Measurements from ENCODE around the gene ING5.

The ING5 gene

DNA sequence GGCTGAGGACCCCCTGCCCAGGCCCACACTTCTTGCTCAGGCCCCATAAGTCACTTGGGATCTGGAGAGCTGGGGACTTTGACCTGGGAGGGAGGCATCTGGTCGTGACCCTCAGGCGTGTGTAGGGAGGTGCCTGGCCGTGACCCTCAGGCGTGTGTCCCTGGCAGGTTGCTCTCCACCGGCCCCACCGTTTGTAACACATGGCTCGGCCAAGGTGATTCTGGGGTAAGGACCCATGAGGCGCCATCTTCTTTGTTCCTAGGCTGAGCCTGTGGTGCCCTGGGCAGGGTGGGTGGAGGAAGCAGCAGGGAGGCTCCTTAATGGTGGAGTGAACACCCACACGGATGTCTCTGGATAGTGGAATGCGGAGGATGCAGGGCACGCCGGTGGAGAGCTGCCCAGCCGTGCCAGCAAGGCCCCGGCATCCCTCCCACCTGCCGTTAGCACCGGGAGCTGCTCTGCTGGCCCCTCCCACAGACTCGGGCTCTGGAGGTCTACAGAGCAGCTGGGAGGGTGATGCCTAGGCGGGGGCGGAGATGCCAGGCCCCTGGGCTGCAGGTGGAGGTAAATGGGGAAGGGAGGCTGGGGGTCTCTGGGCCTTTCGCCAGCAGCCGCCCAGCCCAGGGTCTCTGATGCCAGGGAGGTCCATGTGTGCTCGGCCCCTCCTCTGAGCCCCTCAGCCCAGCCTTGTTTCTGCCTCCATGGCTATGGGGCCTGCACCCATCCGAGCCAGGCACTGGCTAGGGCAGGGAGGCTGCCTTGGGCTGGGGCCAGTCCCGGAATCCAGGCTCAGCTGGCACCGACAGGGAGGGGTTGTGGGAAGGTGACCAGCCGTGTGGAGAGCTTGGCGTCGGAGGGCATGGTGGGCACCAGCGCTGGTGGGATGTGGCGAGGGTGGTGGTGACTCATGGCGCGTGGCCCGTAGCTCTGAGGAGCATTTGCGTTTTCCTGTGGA is 73.7 kb downstream of the ING5 start:
- Histone ChIP-seq H3K27ac (ENCODE audit: low read length) (no peak overlapping the region), H3K27me3 (ENCODE audit: low read depth, low read length) (no peaks in the 10 kb centered on the region), H3K36me3 (replicated peaks; ENCODE audit: low read depth, low read length) (no peaks in the 10 kb centered on the region), H2AFZ (ENCODE audit: low read depth, low read length) (no peak overlapping the region), H4K20me1 (ENCODE audit: insufficient read depth, low read length) (no peaks in the 10 kb centered on the region), H3K4me3 (ENCODE audit: low read length) (no peak overlapping the region), H3K9me3 (ENCODE audit: insufficient read depth, low read length) (no peaks in the 10 kb centered on the region), H3K4me1 (ENCODE audit: low read length) (peaks cover 17% of the 10 kb centered on the region), H3K79me2 (ENCODE audit: low read length) (no peaks in the 10 kb centered on the region), H3K4me2 (ENCODE audit: low read length) (no peak overlapping the region), H3K9ac (ENCODE audit: low read length) (no peak overlapping the region)
- no peak for TF ChIP-seq EZH2phosphoT487 (IDR thresholded peaks at IDR 0.05; ENCODE audit: low read depth)
- no peak for TF ChIP-seq CTCF (IDR thresholded peaks at IDR 0.05; ENCODE audit: low read depth, low read length)

DNA sequence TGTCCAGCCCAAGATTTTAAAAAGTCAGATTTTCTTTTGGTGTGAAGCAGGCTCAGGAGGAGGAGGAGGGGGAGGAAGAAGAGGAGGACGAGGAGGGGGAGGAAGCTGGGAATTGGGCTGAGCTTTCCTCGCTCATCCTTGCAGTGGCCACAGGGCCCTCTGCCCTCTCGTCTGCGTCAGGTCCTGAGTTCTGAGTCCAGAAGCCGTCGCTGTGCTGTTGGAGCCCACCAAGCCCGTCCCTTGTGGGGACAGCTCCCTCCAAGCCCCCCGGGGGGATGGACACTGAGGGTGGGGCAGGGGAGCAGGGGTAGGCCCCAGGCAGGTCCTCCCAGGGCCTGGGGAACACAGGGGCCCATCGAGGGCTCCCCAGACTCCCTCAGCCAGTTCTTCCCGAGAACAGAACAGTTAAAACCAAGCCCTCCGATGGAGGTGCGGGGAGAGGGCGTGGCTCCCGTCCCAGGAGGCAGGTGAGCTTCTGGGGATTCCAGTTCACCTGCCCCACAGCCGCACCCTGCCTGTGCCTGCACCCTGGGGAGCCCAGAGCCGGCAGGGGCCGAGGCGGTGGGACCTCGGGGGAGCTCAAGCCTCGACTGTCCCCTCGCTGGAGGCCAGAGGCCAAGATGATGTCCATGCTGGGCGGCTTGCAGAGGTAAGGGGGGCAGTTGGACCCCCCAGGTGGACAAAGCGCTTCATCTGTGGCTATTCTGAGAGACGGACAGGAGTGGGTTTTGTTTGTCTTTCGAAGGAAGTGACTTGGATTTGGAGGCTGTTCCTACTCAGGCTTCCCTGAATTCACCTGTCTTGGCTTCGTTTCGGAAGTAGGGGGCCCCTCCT is 74.7 kb downstream of the ING5 start, which contains the start of gene GAL3ST2:
Gene GAL3ST2, plus strand, starts transcription at position 487 of the 834 bp plus-strand sequence. Its CDS starts 134 bp downstream, at position 621.
- Histone ChIP-seq H3K27me3 (ENCODE audit: low read depth, low read length) (no peaks in the 10 kb centered on the region), H3K36me3 (replicated peaks; ENCODE audit: low read depth, low read length) (no peaks in the 10 kb centered on the region), H2AFZ (ENCODE audit: low read depth, low read length) (no peak within 1 kb of the TSS), H4K20me1 (ENCODE audit: insufficient read depth, low read length) (no peaks in the 10 kb centered on the region), H3K9me3 (ENCODE audit: insufficient read depth, low read length) (no peaks in the 10 kb centered on the region), H3K27ac (ENCODE audit: low read length) (no peak within 1 kb of the TSS), H3K4me1 (ENCODE audit: low read length) (peaks cover 12% of the 10 kb centered on the region), H3K79me2 (ENCODE audit: low read length) (no peaks in the 10 kb centered on the region), H3K9ac (ENCODE audit: low read length) (no peak within 1 kb of the TSS), H3K4me3 (ENCODE audit: low read length) (no peak within 1 kb of the TSS), H3K4me2 (ENCODE audit: low read length) (no peak within 1 kb of the TSS)
- TF ChIP-seq CTCF (IDR thresholded peaks at IDR 0.05; ENCODE audit: low read depth, low read length): no peak
- no peak for TF ChIP-seq EZH2phosphoT487 (IDR thresholded peaks at IDR 0.05; ENCODE audit: low read depth)

DNA sequence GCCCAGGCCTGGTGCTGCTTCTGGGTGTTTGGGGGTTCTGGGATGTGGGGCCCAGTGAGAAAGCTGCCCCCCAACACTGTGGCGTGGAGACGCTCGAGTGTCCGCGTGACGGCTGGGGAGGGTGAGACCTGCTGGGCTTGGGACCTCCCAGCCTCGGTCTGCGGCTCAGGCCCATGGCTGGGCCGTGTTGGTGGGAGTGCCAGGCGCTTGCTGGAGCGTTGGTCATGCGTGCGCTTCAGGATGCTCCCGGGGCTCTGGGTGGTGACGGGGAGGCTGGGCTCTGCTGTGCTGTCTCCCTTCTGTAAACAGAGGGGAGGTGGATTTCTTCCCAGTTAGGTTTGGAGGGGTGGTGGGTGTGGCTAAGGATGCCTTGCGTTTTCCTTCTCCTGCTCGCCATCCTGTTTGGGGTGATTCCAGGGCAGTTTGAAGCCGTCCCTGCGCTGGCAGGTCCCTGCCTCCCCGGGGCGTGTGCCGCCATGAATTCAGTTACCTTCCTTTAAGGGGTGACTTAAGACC is 75.4 kb downstream of the ING5 start:
- no peaks in the 10 kb centered on the region for H3K36me3 ChIP-seq (replicated peaks; ENCODE audit: low read depth, low read length)
- no peak overlapping the region for H2AFZ ChIP-seq (ENCODE audit: low read depth, low read length)
- no peaks in the 10 kb centered on the region for H3K27me3 ChIP-seq (ENCODE audit: low read depth, low read length)
- no peak overlapping the region for H3K4me2 ChIP-seq (ENCODE audit: low read length)
- H3K9me3 ChIP-seq (ENCODE audit: insufficient read depth, low read length): no peaks in the 10 kb centered on the region
- H3K4me1 ChIP-seq (ENCODE audit: low read length): peaks cover 6% of the 10 kb centered on the region
- no peak overlapping the region for H3K27ac ChIP-seq (ENCODE audit: low read length)
- H4K20me1 ChIP-seq (ENCODE audit: insufficient read depth, low read length): no peaks in the 10 kb centered on the region
- no peaks in the 10 kb centered on the region for H3K79me2 ChIP-seq (ENCODE audit: low read length)
- TF ChIP-seq EZH2phosphoT487 (IDR thresholded peaks at IDR 0.05; ENCODE audit: low read depth) (no peak), CTCF (IDR thresholded peaks at IDR 0.05; ENCODE audit: low read depth, low read length) (no peak)
- H3K4me3 ChIP-seq (ENCODE audit: low read length): no peak overlapping the region
- H3K9ac ChIP-seq (ENCODE audit: low read length): no peak overlapping the region

Data from OCI-LY3 (cell line).